NCI-H2107 (cell line): ENCODE results near the gene LDLRAD1.
A peak's percentile ranks its signal among the peaks of the same experiment; 100 is the strongest.
"Not testable (repeated sequence)": the region's sequence is repeated elsewhere in the genome, so short reads cannot be mapped to it uniquely, and the experiment has no call there.

Experiments used
- DNase-seq: peaks from one replicate; lab custom pipeline; 2025; lab: John Stamatoyannopoulos, UW

The LDLRAD1 gene

GRCh38 chr1:54017979-54018378, at the start of gene LDLRAD1:
Gene LDLRAD1, minus strand, starts transcription at chr1:54018186. Its CDS starts 74 bp downstream, at chr1:54018112.
- no peak for DNase-seq

GRCh38 chr1:54064299-54064698, 46.3 kb upstream of the LDLRAD1 start:
- no peak for DNase-seq

GRCh38 chr1:54054438-54054749, 36.4 kb upstream of the LDLRAD1 start:
- no peak for DNase-seq

- DNase-seq = peak; percentile 29
These were observed 35.9 kb upstream of the LDLRAD1 start for GRCh38 chr1:54053745-54054437.

GRCh38 chr1:54052934-54053744, 35.2 kb upstream of the LDLRAD1 start, which contains the start of the genes TCEANC2 and TMEM59:
Gene TCEANC2, plus strand, starts transcription at chr1:54053608. Its CDS starts 815 bp downstream, at chr1:54054423.
Gene TMEM59, minus strand, starts transcription at chr1:54053204. Its CDS starts 16 bp downstream, at chr1:54053188.
- DNase-seq = peak; percentile 98

GRCh38 chr1:54052431-54052933, 34.5 kb upstream of the LDLRAD1 start:
- no peak for DNase-seq

GRCh38 chr1:54051933-54052430, 34.0 kb upstream of the LDLRAD1 start:
- DNase-seq = no peak

GRCh38 chr1:54050435-54050834, 32.4 kb upstream of the LDLRAD1 start:
- not testable (repeated sequence) for DNase-seq

GRCh38 chr1:54047384-54048305, 29.7 kb upstream of the LDLRAD1 start:
- no peak for DNase-seq

- DNase-seq = no peak
These were observed 28.8 kb upstream of the LDLRAD1 start for GRCh38 chr1:54046671-54047383.

- DNase-seq = no peak
These were observed 27.5 kb upstream of the LDLRAD1 start for GRCh38 chr1:54045496-54045895.

- DNase-seq = no peak
These were observed 23.8 kb upstream of the LDLRAD1 start for GRCh38 chr1:54041806-54042205.

GRCh38 chr1:54037476-54037875, 19.5 kb upstream of the LDLRAD1 start:
- DNase-seq = no peak

GRCh38 chr1:54028306-54029251, 10.6 kb upstream of the LDLRAD1 start:
- no peak for DNase-seq

GRCh38 chr1:54027848-54028247, 9.9 kb upstream of the LDLRAD1 start:
- DNase-seq = no peak

- not testable (repeated sequence) for DNase-seq
These were observed 6.8 kb upstream of the LDLRAD1 start for GRCh38 chr1:54024811-54025210.

- DNase-seq = no peak
These were observed 6.4 kb upstream of the LDLRAD1 start for GRCh38 chr1:54024358-54024757.

- not testable (repeated sequence) for DNase-seq
These were observed 1.7 kb upstream of the LDLRAD1 start for GRCh38 chr1:54019562-54020176.

- no peak for DNase-seq
These were observed 649 bp upstream of the LDLRAD1 start for GRCh38 chr1:54018635-54019034.
